HEK293 (cell line): ENCODE data around the gene PKP2.

Source experiments
- CTCF ChIP-seq: fragments of 450-650 bp; formaldehyde crosslinking; IDR thresholded peaks from 2 replicates; pipeline ENCODE4 v1.5.1; 2016; ENCODE audit warnings: missing biosample characterization, missing genetic modification characterization
- MEIS1 ChIP-seq: sonication (generic); formaldehyde crosslinking; IDR thresholded peaks from 2 replicates; pipeline ENCODE4 v1.8.1; 2022; ENCODE audit warnings: missing genetic modification reagents, mild to moderate bottlenecking, borderline replicate concordance
- SP3 ChIP-seq: fragments of 450-650 bp; formaldehyde crosslinking; IDR thresholded peaks from 2 replicates; pipeline ENCODE4 v1.5.1; 2016; ENCODE audit warnings: missing biosample characterization, missing genetic modification characterization
- ZNF138 ChIP-seq: fragments of 450-650 bp; formaldehyde crosslinking; IDR thresholded peaks from 2 replicates; pipeline ENCODE4 v1.5.1; 2016; ENCODE audit warnings: missing biosample characterization, missing genetic modification characterization, borderline replicate concordance
- ZNF146 ChIP-seq: fragments of 450-650 bp; formaldehyde crosslinking; IDR thresholded peaks from 2 replicates; pipeline ENCODE4 v1.5.1; 2016; ENCODE audit warnings: missing biosample characterization, missing genetic modification characterization
- ZNF214 ChIP-seq: fragments of 450-650 bp; formaldehyde crosslinking; IDR thresholded peaks from 2 replicates; pipeline ENCODE4 v1.5.1; 2017; ENCODE audit warnings: missing biosample characterization, mild to moderate bottlenecking, missing genetic modification characterization, borderline replicate concordance
- ZNF747 ChIP-seq: fragments of 450-650 bp; formaldehyde crosslinking; IDR thresholded peaks from 2 replicates; pipeline ENCODE4 v1.5.1; 2016; ENCODE audit warnings: missing biosample characterization, missing genetic modification characterization

DNA sequence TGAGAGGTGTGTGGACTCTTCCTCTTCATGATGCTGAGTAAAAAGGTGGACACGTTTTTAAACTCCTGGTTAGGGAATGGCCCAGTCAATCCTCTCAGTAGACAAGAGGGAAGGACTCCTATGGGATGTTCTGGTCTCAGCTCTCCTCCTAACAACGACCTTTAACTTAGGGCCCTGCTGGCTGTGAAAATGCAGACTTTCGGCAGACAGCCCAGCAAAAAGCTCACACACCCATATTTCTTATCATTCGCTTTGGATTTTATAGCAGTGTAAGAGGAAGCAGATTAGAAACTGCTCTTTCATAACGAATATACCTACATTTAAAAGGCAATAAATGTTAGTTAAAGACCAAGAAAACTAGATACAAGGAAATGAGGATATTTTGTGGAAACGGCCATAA, 122.9 kb downstream of the PKP2 start:
- TF ChIP-seq CTCF (tag by site-specific recombination) (no peak), SP3 (tag by site-specific recombination) (no peak), ZNF146 (tag by site-specific recombination) (no peak), ZNF138 (tag by site-specific recombination) (no peak), ZNF214 (tag by site-specific recombination) (no peak), ZNF747 (no peak), MEIS1 (CRISPR knock-in tag) (no peak)
